Urothelium cell line (cell line): ENCODE data around the gene SMPD3.

Source experiments
- DNase-seq: peaks from one replicate; pipeline ENCODE4 v3.0.0; 2011; ENCODE audit warnings: low spot score, mixed read lengths
- FAIRE-seq: peaks from 2 replicates; lab custom pipeline; 2011; peaks lifted over from hg19 to GRCh38; lab: Jason Lieb, UNC

Gene SMPD3

DNA sequence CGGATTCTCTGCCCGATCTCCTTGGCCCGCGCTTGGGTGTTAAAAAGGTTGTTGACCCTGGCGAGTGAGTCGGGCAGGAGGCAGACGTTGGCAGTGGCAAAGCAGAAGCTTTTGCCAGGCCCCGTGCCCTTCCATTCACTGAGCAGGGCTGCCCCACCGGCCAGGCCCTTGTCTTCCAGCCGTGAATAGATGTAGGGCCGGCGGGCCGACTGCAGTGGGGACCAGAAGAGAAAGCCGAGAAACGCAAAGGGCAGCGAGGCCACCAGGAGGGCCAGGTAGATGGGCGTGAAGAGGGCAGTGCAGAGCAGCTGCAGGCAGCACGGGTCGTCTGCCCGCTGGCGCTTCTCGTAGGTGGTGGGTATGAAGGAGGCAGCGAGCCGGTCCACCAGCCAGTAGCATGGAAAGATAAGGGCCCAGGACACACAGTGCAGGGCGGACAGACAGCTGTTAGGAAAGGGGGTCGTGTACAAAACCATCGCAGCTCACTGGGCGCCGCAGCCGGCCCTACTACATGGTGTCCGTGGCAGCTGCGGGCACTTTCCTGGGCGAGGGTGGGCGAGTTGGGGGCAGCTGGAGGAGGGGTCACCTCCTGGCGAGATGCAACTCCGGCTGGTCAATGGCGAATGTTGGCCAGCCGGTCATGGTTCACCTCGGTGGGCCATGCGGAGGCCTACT is 76.5 kb downstream of the SMPD3 start:
- DNase-seq: no peak
- FAIRE-seq: no peak

DNA sequence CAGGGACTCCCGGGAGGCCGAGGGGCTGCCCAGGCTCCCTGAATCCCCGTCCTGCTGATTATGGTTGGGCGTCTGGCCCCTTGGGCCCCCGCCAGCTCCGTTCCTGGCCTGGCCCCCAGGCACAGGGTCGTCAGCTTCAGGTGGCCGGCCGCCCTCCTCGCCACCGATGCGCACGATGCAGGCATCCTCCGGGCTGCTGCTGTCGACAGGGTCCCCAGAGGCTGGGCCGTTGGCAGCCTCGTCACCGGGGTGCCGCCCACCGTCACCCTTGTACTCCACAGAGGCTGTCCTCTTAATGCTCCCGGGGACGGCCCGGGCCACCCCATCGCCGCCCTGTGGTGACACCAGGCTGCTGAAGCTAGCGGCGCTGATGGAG is 77.0 kb downstream of the SMPD3 start:
- DNase-seq: no peak
- no peak for FAIRE-seq

DNA sequence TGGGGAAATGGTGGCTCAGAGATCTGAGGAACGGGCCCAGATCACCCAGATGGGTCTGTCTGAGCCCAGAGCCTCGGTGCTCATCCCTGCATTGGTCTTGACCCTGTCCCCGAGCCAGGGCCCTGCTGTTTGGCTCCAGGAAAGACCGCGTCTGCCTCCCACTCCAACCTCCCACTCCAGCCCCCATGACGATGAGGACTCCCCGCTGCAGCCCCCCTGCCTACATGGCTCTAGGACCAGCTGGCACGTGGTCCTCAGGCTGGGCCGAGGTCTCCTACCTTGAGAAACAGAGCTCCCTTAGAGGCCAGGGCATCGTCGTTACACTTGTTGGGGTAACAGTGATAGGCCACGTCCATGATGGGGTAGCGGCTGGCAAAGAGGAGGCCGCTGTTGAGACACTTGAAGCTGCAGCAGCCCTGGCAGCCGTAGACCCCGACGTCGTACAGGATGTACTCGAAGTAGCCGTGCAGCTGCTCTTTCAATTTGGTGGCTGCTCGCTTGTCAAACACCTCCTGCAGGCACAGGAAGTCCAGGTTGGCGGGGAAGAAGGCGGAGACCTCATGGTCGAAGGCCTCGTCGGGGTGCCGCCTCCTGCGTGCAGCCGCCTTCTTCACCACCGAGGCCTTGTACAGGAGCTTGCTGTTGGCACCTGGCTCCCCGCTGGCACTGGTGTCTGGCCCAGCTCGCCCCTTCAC is 77.6 kb downstream of the SMPD3 start:
- FAIRE-seq (no peak), DNase-seq (no peak)

DNA sequence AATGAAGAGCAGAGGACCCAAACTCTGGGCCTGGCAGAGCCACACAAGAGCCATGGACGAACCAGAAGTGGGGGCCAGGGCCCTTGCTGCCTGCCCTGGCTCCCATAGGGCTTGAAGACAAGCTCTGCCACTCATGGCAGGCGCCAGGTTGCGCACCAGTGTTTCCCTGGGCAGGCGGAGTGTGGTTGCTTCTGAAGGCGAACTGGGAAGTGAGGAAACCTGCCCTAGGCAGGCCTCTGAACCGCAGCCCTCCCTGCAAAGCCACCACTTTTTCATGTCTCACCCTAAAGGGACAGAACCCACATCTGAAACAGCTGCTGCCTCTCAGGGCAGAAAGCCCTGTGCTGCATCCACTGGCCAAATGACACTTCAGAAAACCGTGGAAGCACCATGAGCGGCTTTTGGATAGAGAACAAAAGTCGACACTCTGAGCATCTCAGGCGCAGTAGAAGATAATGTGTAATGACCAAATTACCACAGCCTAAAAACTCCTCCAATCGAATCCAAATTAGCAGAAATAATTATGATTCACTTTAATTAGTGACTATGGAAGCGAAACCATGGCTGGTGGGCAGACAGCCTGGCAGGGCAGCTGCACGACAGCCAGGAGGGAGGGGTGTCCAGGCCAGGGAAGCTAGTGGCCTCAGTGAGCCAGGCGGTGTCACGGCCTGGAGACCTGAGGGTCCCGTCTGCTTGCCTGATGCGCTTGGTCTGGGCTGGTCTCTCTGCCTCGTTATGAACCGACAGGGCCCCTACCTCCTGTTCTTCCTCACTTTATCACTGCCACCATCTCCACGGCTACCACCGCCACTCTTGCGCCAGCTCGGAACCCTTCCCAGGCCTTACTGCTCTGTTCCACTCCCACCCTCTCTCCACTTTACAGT is 78.4 kb downstream of the SMPD3 start:
- DNase-seq: no peak
- FAIRE-seq: no peak

DNA sequence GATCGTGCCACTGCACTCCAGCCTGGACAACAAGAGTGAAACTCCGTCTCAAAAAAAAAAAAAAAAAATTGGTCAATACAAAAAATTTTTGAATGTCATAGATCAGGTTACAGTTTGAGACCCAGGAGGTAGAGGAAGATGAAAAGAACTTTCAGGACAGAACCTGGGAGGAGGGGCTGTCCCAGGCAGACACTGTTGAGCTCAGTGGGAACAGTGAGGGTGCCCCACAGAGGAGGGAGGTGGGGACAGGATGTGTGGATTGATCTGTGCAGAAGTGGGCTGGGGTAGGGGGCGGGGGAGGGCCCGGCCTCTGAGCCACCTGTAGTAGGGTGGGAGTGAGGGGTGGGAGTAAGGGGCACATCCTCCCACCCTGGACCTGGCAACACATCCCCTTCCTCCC is 79.1 kb downstream of the SMPD3 start:
- DNase-seq: no peak
- no peak for FAIRE-seq

DNA sequence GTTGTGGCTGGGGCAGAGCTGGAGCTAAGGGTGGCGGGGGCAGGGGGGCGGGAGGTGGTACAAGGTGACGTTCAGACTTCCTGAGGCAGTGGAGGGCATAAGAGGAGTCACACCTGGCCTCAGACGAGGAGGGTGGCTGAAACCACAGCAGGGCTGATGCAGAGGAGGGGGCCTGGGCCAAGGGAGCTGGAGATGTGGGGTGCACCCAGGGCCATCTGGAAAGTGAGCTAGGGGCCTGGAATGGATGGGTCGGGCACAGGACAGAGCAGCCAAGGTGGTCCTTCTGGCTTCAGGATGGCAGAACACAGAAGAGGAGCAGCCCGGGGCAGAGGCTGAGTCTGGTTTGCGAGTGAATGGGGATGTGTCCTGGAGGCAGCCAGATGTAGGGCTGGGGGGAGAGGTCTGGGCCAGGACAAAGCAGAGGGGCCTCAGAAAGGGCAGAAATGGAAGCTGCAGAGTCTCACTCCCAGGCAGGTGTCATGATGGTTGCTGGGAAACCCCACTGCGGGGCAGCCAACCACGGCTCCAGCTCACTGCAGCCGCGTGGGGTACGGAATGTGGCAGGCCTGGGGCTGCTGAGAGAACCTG is 79.9 kb downstream of the SMPD3 start:
- no peak for FAIRE-seq
- no peak for DNase-seq

DNA sequence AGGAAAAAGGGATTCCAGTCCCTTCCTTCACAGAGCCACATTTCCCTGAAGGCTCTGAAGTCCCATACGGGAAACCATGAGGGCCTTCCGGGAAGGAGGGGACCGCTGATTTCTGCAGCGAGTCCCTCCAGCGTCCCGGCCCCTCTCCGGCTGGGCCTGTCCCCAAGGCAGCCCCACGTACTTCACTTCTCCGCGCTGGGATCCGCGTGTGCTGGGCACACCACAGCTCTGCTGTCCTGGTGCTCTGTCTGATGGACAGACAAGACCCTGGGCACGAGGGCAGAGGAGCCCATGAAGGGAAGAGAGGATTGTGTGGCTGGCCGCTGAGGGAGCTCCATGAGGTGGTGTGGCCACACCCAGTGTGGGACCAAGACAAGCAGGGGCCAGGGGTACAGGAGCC is 80.4 kb downstream of the SMPD3 start:
- no peak for FAIRE-seq

DNA sequence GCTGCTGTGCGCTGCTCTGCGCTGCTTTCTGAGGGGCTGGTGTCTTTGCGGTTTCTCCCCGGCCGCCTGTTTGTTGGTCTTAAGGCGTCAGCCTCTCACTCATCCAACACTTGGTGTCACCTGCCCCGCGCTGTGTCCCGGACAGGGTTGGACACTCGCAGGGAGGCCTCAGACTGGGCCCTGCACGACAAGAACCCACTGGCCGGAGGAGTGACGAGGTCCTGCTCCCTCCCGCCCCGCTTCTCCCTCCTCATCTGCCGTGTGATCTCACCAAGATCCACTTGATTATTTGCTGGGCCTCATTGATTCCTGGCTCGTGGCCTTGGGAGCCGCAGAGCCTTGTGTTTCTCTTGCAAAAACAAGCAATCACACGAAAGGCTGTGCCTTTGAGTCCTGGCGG is 80.9 kb downstream of the SMPD3 start:
- FAIRE-seq (no peak), DNase-seq (no peak)

More for the DNA sequence above, 80.4 kb downstream of the SMPD3 start:
- DNase-seq: no peak

DNA sequence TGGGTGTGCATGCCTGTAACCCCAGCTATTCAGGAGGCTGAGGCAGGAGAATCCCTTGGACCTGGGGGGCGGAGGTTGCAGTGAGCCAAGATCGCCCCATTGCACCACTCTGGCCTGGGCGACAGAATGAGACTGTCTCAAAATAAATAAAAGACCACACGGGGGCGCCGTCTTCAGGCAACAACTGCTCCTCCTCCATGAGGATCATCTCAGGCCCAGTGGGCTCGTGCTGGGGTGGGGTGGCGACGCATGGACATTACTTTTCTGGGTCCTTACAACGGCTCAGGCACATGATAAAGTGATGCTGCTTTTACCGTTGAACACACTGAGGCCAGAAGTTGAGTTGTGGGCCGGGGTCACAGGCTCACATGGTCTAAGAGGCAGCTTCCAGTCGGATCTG is 81.3 kb downstream of the SMPD3 start:
- DNase-seq (peak; percentile 38), FAIRE-seq (no peak)

DNA sequence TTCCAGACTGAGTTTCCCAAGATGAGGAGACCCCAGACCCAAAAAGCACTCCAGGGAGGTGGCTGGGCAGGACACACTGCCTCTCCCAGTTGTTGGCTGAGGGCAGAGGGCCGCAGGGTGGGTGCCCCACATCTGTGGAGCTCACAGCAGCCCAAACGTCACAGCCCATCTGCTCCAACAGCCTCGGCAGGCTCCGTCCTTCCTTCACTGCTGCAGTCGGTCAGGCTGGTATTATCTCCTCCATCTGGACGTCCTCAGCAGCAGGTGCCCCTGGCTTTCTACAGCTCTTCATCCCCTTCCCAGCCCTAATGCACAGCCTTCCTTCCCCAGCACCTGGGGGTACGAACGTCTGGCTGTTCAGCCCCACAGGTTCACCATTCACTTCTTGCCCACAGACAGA is 82.2 kb downstream of the SMPD3 start:
- no peak for FAIRE-seq
- no peak for DNase-seq

DNA sequence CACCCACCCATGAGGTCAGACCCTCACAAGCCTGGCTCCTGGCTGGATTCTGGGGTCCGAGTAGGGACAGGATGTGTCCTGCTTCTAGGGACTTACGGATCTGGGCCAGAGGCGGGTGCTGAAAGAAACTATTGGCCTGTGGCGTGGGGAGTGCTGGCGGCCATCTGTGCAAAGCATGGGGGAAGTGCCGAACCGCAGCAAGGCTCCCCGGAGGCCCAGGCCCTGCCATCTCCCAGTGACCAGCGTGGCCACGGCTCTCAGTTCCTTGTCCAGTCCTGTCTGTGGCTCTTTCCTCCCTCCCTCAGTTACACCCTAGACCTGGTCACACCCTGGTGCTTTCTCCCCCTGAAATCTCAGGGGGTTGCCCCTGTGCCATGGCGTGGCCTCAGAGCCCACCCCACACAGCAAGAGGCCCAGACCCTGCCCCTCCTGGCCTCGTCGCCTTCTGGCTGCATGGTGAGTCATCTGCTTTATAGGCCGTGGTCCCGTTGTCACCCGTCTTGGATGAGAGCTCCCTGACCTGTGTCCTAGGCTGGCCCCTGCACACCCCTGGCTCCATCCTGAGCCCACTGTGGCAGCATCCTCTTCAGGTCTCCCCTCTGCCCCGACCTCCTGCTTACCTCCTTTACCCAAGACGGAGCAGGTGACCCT is 83.0 kb downstream of the SMPD3 start:
- DNase-seq (no peak), FAIRE-seq (no peak)

DNA sequence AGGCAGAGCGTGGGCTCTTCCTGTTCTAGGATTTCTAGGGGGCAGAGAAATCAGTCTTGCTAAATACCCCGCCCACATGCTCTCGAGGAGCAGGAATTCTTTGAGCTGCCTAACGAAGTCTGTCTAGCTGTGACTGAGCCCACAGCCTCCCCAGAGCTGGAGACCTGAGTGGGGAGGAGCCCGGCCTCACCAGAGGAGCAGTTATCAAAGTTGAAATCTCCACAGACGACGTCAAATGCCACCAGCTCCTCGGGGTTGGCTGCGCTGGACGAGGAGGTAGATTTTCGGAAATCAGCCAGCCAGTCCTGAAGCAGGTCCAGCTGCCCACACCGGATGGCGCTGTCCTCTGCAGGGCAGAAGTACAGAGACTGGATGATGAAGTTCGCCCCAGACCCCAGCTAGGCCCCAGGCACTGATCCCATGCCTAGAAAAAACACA is 83.7 kb downstream of the SMPD3 start:
- no peak for DNase-seq
- FAIRE-seq: no peak

DNA sequence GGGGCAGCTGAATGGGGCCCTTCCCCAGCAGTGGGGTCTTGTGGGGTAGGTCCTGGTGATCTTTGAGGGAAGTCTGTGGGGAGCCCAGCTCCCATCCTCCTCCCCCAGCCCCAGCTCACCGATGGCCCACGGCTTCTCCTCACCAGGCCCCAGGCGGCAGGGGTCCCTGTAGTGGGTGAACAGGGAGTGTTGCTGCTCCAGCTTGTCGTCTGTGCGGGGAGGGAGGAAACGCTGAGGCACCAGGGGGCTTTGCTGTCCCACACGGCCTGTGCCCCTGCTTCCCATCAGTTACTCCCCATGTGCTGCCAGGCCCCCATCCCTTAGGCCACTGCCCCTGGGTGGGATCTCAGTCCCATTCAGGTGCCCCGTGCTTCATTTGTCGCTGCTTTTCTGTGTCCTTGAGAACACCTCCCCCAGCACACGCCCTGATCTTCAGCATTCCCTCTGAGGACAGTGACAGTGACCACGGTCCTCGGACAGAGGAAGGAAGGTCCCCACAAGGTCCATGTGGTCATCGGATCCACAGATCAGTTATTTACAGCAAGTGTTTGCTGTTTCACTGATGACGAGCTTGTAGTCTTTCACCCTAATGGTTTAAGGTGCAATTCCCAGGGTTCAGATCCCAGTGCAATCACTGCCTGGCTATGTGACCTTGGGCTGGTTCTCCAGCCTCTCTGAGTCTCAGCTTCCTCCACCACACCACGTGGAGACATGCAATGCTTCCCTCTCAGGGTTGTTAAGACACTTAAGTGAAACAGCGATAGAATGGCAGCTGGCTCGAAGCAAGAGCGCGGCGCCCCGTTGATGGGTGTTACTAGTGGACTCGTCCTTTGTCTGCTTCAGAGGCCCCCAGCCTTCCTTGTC is 84.4 kb downstream of the SMPD3 start:
- no peak for DNase-seq
- FAIRE-seq: no peak

DNA sequence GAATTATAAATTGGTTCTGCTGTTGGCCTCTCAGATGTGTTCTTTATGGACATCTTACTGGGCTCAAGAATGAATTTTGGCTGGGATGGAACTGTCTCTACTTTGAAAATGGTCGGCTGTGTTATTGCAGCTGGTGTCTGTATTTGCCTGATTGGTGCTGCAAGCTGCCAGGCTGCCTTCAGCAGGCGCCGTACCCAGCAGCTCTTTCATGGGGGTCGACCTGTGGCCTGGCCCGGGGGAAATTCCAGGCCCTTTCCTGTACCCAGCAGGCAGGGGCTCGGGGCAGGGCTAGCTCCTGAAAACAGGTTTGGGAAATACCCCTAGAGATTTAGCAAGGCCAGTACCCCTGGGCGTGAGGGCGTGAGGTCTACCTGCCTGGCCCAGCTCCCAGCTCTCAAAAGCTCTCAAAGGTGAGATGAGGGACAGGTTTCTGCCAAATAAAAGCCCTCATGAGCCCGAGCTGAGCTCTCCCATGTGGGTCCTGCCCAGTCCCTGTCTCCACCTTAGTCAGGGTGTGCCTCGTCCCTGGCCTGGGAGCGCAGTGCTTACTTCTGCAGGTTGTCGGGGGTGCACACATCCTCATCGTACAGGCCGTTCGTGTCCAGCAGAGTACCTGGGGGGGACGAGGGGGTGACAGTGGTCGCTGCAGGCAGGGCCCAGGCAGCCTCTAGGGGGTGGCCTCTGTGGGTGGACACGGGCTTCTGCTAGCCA is 85.2 kb downstream of the SMPD3 start:
- FAIRE-seq (no peak), DNase-seq (no peak)

DNA sequence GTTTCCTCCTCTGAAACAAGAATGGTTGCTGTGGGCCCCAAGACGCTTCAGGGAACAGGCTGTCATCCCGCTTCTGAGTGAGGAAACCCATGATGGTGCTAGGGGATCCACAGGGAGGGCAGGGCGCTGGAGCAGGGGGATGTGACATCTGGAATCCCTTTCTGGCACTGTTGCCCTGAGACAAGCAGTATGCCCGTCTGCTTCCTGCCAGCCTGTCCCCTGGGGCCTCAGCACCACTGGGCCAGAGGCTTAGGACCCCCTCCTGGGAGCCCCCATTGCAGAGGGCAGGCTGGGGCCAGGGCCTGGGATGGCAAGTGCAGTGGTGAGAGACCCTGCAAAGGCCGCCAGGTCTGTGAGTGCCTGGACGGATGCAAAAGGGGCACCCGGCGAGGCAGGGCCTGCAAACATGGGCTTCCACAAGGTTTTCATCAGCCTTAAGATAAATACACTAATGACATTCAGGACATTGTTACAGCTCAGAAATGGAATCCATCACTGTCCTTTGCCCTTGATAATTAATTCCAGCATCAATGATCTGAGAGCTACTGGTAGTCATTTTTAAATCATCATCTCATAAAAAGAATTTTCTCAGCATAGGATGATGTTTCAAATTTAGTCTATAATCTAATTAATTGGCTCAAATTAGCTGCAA is 85.9 kb downstream of the SMPD3 start:
- FAIRE-seq: no peak
- DNase-seq: no peak

DNA sequence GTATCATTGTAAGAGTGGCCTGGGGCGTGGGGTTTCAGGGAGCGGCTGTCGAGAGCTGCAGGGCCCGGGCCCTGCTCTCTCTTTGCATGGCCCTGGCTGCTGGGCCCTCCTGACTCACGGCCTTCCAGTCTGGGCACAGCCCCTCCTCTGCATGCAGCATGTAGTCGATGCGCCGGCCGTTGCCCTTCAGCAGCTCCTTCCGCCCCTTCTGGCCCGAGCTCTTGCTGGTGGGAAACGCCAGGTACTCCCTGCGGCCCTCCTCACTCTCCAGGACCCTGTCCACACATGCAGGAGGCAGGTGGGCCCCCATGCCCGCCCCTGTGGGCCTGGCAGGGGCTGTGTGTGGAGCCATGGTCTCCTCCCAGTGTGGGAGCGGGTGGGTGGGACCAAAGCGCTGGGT is 86.8 kb downstream of the SMPD3 start:
- DNase-seq (no peak), FAIRE-seq (no peak)

DNA sequence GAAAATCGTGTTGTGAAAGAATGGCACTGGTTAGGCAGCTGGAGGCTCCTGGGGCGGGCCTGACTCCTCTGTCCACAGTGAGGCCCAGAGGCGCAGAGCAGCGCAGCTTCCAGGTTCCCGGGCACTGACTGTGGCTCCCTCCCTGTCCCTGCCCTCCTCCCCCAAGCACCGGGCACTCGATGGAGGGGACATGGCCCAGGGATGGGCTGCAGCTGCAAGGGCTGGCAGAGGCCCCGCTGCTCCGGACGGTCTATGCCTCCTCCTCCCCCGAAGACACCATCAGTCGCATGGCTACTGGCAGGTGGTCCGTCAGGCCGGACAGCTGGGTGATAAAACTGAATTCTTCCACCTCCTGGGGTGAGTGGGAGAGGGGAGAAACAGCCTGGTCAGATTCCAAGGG is 87.4 kb downstream of the SMPD3 start:
- FAIRE-seq (no peak), DNase-seq (no peak)

DNA sequence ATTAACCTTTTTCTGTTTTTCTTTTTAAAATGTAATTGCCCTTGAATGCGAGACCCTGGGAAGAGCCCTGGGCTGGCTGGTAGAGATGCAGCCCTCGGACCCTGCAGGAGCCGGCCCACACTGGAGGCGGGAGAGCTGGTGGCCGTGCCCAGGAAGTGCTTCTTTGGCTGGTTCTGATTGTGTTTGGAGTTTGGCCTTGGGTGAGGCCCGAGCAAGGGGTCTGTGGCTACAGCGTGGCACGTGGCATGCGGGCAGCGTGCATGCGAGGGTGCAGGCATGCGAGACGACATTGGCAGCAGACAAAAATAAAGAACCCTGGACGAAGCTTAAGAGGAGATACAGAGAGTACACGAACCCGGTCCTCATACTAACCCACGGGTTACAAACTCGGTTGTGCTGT is 87.8 kb downstream of the SMPD3 start:
- no peak for FAIRE-seq
- no peak for DNase-seq
